NCI-H1048 (cell line): ENCODE data around the gene PCNA.
"Not testable (repeated sequence)": the region's sequence is repeated elsewhere in the genome, so short reads cannot be mapped to it uniquely, and the experiment has no call there.

Experiments
- DNase-seq: peaks from one replicate; lab custom pipeline; 2025; lab: John Stamatoyannopoulos, UW

The PCNA gene

GRCh38 chr20:5141615-5142014 is 21.9 kb upstream of the PCNA start:
- no peak for DNase-seq

GRCh38 chr20:5140195-5140594 is 20.4 kb upstream of the PCNA start:
- no peak for DNase-seq

GRCh38 chr20:5136096-5136495 is 16.3 kb upstream of the PCNA start:
- no peak for DNase-seq

GRCh38 chr20:5135363-5136012 is 15.7 kb upstream of the PCNA start:
- no peak for DNase-seq

- DNase-seq = no peak
These were observed 14.2 kb upstream of the PCNA start for GRCh38 chr20:5133998-5134397.

GRCh38 chr20:5131502-5131901 is 11.7 kb upstream of the PCNA start:
- DNase-seq = no peak

GRCh38 chr20:5128886-5129285 is 9.1 kb upstream of the PCNA start:
- DNase-seq = no peak

- no peak for DNase-seq
These were observed 8.2 kb upstream of the PCNA start for GRCh38 chr20:5127859-5128424.

- no peak for DNase-seq
These were observed 7.6 kb upstream of the PCNA start for GRCh38 chr20:5127204-5127858.

GRCh38 chr20:5126512-5127203 is 6.9 kb upstream of the PCNA start, which contains the start of gene CDS2:
CDS2 (plus strand) TSS chr20:5127008; CDS start chr20:5127093, 85 bp downstream.
- peak; percentile 96 for DNase-seq

GRCh38 chr20:5122873-5123260 is 3.1 kb upstream of the PCNA start:
- no peak for DNase-seq

GRCh38 chr20:5120185-5120476 is 373 bp upstream of the PCNA start:
- DNase-seq = no peak

GRCh38 chr20:5119143-5119434 is 669 bp downstream of the PCNA start:
- no peak for DNase-seq

- DNase-seq = no peak
These were observed 1.3 kb downstream of the PCNA start for GRCh38 chr20:5118220-5119142.

GRCh38 chr20:5116875-5117274 is 2.9 kb downstream of the PCNA start:
- DNase-seq = no peak

GRCh38 chr20:5114403-5114802 is 5.4 kb downstream of the PCNA start:
- no peak for DNase-seq

- DNase-seq = no peak
These were observed 6.2 kb downstream of the PCNA start for GRCh38 chr20:5113615-5113986.

- no peak for DNase-seq
These were observed 10.5 kb downstream of the PCNA start for GRCh38 chr20:5109276-5109675.

GRCh38 chr20:5104479-5104878 is 15.3 kb downstream of the PCNA start:
- no peak for DNase-seq

- DNase-seq = peak; percentile 38
These were observed 18.9 kb downstream of the PCNA start for GRCh38 chr20:5100684-5101347.

GRCh38 chr20:5099909-5100308 is 19.8 kb downstream of the PCNA start:
- DNase-seq = not testable (repeated sequence)

GRCh38 chr20:5099009-5099408 is 20.7 kb downstream of the PCNA start:
- not testable (repeated sequence) for DNase-seq
